Measurements from ENCODE around the gene MAP2K6.
A peak's percentile ranks its signal among the peaks of the same experiment; 100 is the strongest.

The MAP2K6 gene

GRCh38 chr17:69427486-69428197 is 13.1 kb downstream of the MAP2K6 start:
- DNase-seq, result no peak

GRCh38 chr17:69428252-69428980 is 13.9 kb downstream of the MAP2K6 start:
- DNase-seq, result no peak

GRCh38 chr17:69430488-69430887 is 16.0 kb downstream of the MAP2K6 start:
- DNase-seq, result no peak

GRCh38 chr17:69431835-69432234 is 17.3 kb downstream of the MAP2K6 start:
- DNase-seq, result peak in 1 of 2 experiments; percentile 15

- no peak for DNase-seq
Observed at GRCh38 chr17:69433093-69433492, 18.6 kb downstream of the MAP2K6 start.

GRCh38 chr17:69434164-69434579 is 19.7 kb downstream of the MAP2K6 start:
- DNase-seq, result no peak

GRCh38 chr17:69435971-69436696 is 21.6 kb downstream of the MAP2K6 start:
- DNase-seq, result peak in 1 of 2 experiments; percentile 43

GRCh38 chr17:69437475-69437874 is 23.0 kb downstream of the MAP2K6 start:
- DNase-seq, result no peak

GRCh38 chr17:69438776-69439175 is 24.3 kb downstream of the MAP2K6 start:
- no peak for DNase-seq

GRCh38 chr17:69441179-69441578 is 26.7 kb downstream of the MAP2K6 start:
- DNase-seq, result no peak

- no peak for DNase-seq
Observed at GRCh38 chr17:69443138-69443537, 28.6 kb downstream of the MAP2K6 start.

GRCh38 chr17:69444023-69444422 is 29.5 kb downstream of the MAP2K6 start:
- DNase-seq, result no peak

- no peak for DNase-seq
Observed at GRCh38 chr17:69445132-69445531, 30.6 kb downstream of the MAP2K6 start.

- DNase-seq, result no peak
Observed at GRCh38 chr17:69447726-69448125, 33.2 kb downstream of the MAP2K6 start.

GRCh38 chr17:69448431-69449102 is 34.1 kb downstream of the MAP2K6 start:
- DNase-seq, result no peak

GRCh38 chr17:69450131-69450530 is 35.6 kb downstream of the MAP2K6 start:
- DNase-seq, result no peak

- DNase-seq, result no peak
Observed at GRCh38 chr17:69450918-69451317, 36.4 kb downstream of the MAP2K6 start.

GRCh38 chr17:69451416-69452394 is 37.2 kb downstream of the MAP2K6 start:
- DNase-seq, result no peak

GRCh38 chr17:69452664-69453260 is 38.3 kb downstream of the MAP2K6 start:
- DNase-seq, result no peak

GRCh38 chr17:69454051-69454450 is 39.6 kb downstream of the MAP2K6 start:
- DNase-seq, result no peak

GRCh38 chr17:69455040-69455439 is 40.5 kb downstream of the MAP2K6 start:
- DNase-seq, result no peak

Measured in NCI-H524 (cell line).